Measurements from ENCODE around the gene ADAMTS12.

DNA sequence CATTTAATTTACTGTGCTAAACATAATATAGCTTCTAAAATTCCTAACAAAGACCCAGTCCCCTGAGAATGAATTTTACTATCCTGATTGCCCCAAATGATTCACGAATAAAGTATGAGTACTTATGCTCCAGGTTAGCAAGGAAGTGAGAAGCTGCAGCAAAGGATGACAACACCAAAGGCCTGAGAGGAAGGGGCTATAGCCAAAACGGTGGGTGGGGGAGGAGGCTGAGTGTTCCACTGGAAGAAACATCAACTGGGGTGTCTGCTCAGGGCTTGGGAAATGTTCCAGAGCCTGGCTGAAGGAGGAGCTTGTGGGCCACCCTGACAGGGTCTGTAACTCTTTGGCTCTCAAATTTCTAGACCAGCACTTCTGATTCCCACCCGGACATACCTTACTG, 157.3 kb downstream of the ADAMTS12 start:
- TF ChIP-seq CTCF (IDR thresholded peaks at IDR 0.05) (no peak), POLR2A (IDR thresholded peaks at IDR 0.05) (no peak)
